HG03060 (cell line): Measurements from ENCODE around the gene ATP13A3.
A peak's percentile ranks its signal among the peaks of the same experiment; 100 is the strongest.

Experiments
- ATAC-seq: cut with Tn5 transposase; IDR thresholded peaks from one replicate; pipeline ENCODE4 v1.9.1; 2021; ENCODE audit warnings: low read depth, moderate number of reproducible peaks; ENCODE audit not compliant: unreplicated experiment

Gene ATP13A3

DNA sequence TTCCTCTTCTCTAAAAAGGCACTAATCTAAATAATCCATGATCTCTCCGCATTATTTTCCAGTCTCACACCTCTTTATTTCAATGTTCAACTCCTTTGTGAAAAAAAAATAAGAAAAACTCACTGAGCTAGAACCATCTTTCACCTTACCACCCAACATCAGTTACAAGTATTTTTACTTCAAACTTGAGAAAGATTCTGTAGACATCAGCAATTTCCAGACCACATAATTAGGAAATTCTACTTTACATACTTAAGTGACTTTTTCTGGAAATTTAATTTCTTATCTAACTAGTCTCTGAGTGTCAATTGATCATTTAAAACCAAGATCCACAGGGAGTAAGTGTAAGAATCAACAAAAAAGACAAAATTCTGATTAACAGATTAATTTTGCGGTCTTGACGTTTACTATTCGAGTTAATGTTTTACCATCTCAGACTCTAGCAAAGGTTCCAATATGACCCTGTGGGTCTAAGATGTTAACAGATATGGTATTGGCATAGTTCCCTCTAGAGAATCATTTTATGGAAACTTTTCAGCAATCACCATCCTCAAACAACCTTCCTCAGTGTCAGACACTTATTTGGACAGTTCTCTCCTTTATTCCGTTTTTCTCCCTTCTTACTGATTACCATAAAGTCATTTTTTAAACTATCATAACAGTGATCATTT is 5.1 kb downstream of the ATP13A3 start:
- no peak for ATAC-seq

DNA sequence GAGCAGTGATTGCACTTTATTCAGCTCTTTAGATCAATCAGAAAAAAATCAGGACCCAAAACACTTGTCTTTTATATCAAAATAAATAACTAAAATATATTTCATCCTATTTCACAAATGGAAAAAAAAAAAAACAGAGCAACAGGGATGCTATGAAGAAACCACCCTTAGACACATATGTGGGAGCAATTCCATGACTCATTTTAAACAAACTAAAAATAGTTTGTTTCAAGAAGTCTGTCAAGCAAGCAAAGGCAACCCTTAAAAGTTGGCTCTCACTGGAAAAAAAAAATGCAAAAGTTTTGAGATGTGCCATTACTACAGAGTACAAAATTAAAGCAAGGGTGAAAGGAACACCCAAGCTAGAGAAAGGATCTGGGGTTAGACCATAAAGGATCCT is 5.7 kb downstream of the ATP13A3 start:
- ATAC-seq: no peak

DNA sequence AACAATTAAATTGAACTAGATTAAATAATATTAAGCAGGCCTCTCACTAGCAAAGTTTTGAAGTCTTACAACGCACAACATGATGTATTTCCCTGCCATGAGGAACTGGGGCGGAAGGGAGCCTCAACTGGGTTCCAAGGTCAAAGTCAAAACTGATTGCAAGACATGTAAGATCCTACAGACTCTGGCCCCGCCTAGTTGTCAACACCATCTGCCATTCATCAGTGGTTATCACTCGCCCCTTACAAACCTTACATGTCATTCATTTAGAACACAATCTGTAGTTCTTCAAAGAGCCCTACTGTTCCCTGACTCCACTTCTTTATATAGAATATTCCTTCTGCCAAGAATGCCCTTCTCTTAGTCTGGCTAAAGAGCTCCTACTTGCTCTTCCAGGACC is 10.0 kb downstream of the ATP13A3 start:
- ATAC-seq: no peak

DNA sequence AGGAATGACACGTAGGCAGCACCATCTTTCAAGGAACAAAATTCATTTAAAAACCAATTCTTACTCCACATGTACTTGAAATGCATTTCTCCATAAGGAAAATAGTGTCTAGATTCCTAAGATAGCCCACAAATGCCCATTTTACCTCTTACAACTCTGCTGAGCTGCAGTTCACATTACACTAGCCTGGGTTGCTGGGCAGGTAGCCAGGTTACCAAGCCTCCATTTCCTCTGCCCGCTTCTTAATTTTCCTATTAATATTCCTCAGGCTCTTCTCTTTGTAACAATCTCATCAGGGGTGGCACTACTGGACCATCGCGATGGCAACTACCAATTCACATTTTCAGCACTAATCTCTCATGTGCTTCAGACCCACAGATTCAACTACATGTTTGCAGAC is 10.8 kb downstream of the ATP13A3 start:
- ATAC-seq: no peak

DNA sequence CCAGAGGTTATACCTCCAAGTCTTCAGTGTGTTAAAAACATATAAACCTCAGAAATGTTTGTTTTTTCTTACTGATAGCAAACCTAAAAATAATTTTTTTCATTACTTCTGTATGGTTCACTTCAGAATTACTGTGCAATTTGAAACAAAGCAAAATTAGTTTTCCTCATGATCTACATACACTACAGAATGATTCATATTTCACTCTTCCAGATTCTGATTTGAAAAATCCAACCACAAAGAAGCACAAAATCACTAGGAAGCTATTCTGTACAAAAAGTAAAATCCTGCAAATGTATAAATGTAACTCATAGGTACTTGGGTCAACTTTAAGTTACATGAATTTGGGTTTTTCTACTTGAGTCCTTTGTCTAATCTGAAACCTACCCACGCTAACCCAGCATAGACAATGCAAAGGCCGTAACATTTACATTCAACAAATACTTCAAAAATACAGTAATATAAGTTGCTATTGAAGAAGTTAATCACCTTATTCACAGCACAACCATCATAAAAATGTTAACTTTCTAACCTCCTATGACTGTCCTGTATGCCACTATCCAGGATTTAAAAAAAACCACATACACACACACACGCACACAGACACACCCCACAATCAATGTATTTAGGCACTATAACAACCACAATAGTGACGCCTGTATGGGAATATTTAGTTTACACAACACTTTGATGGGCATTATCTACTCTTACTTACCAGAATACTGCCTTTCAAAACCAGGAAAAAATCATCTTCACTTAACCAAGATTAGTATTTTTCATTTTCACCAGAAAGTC is 11.5 kb downstream of the ATP13A3 start:
- no peak for ATAC-seq

DNA sequence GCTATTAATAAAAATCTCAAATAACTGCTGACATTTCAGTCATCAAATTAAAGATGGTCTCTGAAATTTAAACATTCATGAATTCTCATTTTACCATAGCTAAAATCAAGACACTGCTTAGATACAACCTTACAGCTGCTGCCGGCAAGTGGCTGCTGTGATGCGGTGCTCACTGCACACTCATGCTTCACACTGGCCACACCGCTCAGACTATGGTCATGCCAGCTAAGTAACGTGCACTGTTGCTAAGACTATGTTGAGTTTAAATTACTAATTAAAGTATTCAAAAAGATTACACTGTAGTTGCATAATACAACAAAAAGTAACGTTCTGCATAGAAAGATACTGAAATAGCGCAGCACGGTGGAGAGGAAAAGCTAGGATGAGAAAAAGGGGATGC is 12.1 kb downstream of the ATP13A3 start:
- no peak for ATAC-seq

DNA sequence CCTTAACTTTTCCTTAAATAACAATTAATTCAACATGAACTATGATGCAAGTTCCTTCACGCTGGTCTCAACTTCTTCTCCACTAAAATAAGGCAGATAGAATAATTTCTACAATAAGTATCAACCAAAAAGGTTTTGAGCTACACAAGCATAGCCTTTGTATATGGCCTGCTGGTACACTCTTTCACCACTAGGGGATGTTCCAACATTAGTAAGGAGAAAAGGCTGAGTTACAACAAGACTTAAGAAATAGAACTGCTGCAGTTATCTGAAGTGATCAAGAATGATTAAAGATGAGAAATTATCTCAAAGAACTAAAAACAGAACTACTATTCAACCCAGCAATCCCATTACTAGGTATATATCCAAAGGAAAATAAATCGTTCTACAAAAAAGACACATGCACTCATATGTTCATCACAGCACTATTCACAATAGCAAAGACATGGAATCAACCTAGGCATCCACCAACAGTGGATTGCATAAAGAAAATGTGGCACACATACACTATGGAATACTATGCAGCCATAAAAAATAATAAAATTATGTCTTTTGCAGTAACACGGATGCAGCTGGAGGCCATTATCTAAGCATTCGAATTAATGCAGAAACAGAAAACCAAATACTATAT is 14.4 kb downstream of the ATP13A3 start:
- ATAC-seq: peak; percentile 64

DNA sequence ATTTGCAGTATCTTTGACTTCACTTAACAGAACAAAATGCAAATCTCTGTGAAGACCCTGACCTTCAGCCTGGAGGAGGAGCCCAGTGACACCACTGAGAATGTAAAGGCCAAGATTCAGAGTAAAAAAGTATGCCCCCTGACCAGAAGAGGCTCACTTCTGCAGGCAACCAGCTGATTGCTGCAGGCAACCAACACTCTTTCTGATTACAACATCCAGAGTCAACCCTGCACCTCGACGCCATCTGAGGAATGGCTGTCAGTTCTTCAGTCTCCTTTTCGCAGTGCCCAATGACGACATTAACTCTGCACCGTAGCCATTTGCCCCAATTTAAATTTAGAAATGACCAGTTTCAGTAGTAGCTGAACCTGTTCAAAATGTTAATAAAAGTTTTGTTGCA is 14.9 kb downstream of the ATP13A3 start:
- no peak for ATAC-seq

DNA sequence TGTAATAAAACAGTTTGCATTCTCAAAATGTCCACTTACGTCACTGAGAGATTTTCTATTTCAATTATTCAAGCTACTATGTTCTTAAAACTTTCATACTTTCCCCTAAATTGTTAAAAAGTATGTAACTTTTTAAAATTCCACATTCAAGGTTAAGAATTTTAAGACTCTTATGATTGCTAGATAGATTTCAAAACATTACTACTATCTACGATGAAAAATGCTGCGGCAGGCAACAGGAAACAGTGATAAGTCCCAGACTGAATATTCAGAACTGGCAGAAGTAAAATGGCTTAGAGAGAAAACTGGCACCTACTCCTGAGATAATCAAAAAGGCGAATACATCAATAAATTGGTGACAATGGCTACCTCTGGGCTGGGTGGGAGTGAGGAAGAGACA is 16.2 kb downstream of the ATP13A3 start:
- no peak for ATAC-seq

DNA sequence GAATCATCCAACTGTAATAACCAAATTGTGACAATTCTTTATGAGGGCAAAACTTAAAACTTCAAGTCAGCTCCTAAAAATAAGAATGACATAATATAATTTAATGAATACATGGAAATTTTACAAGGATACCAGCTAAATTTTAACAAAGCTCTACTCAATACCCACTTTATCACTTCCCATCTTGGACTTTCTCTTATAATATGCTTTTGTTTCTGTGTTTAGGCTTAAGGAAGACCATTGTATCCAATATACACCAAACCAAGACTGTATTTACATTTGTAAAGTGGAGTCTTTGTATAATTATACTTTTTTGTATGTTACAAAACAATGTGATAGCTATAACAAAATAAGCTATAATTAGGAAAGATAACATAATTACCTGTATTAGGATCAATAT is 16.8 kb downstream of the ATP13A3 start:
- ATAC-seq: no peak

DNA sequence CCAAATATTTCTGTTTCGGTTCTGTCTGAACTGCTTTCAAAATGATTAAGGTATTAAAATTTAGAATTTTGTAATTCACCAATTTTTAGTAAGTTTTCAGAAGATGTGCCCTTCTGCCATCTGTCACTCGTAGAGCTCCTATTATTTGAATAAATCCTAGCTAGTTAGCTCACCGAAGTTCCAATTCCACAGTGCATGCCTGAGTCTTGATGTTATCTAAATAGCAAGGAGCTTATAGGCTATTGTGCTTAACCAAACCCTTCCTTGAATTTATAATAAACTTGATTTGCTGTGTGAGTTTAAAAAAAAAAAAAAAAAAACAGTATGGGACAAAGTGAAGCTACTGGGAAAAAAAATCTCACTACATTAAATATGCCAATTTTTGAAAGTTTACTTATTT is 18.7 kb downstream of the ATP13A3 start:
- ATAC-seq: no peak

DNA sequence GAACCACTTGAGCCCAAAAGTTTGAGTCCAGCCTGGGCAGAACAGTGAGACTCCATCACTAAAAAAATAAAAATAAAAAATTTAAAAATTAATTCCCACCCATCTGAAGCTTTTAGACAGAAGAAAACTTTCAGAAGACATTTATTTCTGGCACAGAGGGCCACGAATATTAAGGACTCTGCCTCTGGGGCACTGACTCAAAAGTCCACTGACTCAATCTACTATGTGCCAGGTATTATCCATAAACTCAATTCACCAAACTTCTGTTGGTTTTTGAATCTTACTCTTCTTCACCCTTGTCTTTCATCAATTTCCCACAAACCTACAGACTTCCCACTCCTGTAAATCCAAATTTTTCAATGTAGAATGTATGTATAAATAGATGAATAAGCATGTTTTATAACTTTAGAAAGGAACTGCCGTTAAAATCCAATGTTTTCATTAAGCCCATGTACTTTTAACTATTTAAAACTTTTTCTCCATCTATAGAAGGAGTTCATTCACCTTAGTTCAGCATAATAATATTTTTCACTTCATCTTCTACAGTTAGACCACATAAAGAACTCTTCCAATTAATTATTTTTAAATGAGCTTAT is 19.9 kb downstream of the ATP13A3 start:
- no peak for ATAC-seq

DNA sequence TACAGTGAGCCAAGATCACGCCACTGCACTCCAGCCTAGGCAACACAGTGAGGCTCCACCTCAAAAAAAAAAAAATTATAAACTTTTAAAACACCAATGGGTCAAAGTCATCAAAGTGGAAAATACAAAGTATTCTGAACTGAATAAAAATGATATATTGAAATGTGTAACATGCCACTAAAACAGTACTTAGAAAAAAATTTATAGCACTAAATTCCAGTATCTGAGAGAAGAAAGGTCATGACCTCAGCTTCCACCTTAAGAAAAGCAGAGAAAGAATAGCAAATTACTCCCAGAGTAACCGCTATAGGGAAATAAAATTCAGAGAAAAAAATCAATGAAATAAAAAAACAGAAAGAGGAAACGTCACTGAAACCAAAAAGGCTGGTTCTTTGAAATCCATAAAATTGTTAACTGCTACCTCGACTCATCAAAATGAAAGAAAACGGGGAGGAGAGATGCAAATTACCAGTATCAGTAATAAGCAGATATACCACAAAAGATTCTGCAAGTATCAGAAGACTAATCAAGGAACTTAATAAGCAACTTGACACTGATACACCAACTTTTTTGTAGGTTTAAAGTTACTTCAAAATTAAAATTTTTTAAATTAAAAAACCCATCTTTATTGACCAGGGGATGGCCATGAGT is 20.8 kb downstream of the ATP13A3 start:
- ATAC-seq: no peak

DNA sequence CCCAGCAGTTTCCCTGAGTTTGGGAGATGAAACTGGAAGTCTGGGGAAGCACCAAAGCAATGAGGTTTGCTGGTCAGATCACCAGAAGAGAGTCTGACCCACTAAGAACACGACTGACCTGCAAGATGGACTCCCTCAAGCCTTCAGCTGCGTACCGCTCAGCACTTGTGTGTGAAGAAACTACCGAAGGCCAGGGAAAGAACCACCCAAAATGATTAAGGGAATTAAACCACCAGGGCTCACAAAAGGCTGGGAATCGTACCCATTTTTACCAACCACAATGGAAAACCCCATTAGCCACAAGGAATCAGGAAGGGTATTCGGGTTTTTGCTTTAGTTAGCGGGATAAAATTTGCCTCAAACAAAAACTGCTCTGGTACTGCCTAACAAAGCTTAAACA is 21.6 kb downstream of the ATP13A3 start:
- no peak for ATAC-seq

DNA sequence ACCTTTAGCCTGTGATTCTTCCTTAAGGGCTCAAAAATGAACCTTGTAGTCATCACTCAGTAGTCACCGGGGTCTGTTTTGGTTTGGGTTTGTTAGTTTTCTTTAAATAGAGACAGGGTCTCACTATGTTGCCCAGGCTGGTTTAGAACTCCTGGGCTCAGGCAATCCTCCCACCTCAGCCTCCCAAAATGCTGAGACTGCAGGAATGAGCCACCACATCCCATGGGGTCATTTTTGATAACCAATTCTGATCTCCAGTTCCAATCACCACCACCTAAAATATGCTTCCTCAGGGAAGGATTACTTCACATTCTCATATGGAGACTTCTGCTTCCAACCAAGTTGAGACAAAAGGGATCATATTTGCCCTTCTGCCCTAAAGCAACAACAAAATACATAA is 22.1 kb downstream of the ATP13A3 start:
- no peak for ATAC-seq

DNA sequence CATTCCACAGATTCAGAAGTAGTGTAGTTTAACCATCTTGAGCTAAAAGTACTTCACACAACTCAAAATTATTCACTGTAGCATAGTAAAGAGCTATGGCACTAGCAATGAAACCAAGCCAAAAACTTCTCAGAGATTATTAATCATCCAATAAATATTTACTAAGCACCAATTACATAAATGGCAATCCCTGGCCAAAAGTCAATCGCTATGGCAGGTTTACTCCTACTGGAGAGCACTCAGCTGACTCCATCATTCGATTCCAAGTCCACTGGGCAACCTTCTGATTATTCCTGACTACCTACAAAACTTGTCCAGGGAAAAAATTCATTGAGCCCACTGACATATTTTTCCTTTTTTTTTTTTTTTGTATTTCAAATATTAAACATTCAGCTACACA is 23.9 kb downstream of the ATP13A3 start:
- no peak for ATAC-seq

DNA sequence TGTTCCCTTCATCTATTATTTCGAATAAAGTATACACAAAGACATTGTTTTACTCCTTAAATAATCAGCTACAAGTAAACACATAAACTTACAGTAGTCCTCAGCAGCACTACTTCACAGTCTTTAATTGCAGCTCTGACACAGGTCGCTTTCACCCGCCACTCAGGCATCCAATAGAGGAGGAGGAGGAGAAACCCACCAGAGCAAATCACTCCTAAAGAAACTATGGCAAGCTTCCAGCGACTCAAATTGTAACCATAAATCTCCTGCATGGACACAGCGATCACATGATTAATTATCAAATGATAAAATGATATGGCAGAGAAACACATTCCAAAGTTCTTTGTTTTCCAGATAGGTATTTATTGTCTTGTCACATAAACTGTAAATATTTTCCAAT is 26.2 kb downstream of the ATP13A3 start:
- ATAC-seq: no peak

DNA sequence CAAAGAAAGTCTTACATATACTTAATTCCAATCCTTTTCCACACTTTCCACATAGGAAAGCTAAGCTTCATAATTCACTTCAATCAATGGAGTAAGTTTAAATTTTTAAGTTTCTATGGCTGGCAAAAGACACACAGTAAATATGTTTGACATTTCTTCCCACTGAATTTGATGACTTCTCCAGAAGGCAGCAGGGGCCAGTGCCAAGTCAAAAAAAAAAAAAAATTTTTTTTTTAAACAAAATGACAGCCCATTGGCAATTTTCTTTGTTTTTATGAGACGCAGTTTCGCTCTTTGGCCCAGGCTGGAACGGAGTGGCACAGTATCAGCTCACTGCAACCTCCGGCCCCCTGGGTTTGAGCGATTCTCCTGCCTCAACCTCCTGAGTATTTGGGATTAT is 28.7 kb downstream of the ATP13A3 start:
- no peak for ATAC-seq

DNA sequence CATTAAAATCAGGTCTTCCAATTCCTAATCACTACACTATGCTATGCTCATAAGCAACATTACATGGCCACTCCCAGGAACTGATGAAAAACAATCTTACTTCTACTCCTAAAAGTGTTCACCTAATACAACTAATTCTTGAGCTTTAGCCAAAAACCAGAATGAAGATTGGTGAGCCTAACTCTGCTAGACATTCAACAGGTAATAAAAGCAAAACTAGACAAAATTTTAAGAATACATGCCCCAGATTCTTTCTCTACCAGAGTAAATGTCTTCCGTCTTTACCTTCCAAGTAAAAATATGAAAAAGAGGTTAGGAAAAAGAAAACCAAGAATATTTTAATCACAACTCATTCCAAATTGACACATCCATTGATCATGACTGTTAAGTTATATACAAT is 31.3 kb downstream of the ATP13A3 start:
- ATAC-seq: no peak

DNA sequence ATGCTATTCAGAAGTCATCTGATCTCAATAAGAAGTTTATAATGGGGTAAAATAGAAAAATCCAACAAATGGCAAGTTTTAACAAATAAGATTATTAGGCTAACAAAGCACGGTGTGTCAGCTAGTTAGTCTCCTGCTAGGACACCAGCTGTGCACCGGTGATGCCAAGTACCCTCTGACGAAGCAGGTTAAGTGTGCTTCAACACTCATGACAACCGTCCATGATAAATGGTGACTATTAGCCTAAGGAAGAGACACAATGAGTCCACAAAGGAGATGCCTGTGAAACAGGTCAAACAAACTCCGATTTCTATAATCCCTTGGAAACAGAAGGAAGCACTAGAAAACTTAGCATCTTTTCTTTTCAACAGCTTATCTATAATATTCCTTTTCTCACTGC is 36.5 kb downstream of the ATP13A3 start:
- no peak for ATAC-seq

DNA sequence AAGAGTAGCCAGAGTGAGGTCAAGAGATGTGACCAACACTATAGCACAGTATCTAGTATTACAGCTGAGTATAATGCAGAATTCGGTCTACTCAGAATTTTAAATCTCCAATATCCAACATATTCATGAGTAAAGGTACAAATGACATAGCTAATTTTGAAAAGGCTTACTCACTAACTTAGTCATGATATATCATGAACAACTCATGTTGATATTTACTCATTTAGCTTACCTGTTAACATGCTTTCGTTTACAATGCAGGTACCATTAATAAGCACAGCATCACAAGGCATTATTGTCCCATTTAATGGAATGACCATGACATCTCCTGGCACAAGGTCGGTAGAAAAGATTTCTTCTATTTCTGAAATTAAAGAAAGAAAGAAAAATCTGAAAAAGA is 36.9 kb downstream of the ATP13A3 start:
- ATAC-seq: no peak
